ENCODE data around the gene CSRP1. TPM values are rescaled to one million over a fixed set of nuclear protein-coding genes. Genes with fewer than 3 reads are reported as not detected.

CSRP1 gene
- total RNA-seq, 1 experiment from 2014 or later: 94.4 TPM

DNA sequence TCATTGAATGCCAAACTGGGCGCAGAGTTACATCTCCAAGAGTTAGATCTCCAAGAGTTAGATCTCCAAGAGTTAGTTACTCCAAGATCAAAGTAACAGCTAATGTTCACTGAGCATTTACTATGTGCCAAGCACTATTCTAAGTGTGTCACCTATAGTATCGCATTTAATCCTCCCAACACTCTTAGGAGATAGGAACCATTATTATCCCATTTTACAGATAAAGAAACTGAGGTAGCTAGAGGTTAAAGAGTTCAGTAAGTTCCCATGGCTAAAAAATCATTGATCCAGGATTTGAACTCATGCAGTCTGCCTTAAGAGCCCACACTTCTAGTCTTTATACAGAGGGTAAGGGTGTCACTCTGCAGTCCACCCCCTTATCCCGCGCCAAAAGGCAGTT lies 30.5 kb upstream of the CSRP1 start:
- H3K4me1 ChIP-seq (ENCODE audit: control insufficient read depth, insufficient read depth, low read length): peaks cover 24% of the 10 kb centered on the region
- POLR2A ChIA-PET: no interaction called here

GRCh38 chr1:201537028-201537427 lies 30.1 kb upstream of the CSRP1 start:
- no TSS peak for BruUV-seq (replicated peaks)
- no peaks in the 10 kb centered on the region for H3K9me3 ChIP-seq (ENCODE audit: control insufficient read depth, insufficient read depth, low read depth, low read length)
- in situ Hi-C loops (cut with HindIII; ENCODE audit: low pct_unique_long_range_greater_than_20kb, low sequenced_read_pairs): no loop called here
- no peak for TF ChIP-seq TCF7L2 (IDR thresholded peaks at IDR 0.05; ENCODE audit: low read depth, low read length)
- no peak for TF ChIP-seq POLR2AphosphoS5 (IDR thresholded peaks at IDR 0.05; ENCODE audit: low read depth, low read length)
- no peak for TF ChIP-seq SIN3A (IDR thresholded peaks at IDR 0.05; ENCODE audit: borderline replicate concordance, insufficient read depth, low read depth, low read length)
- no peak for TF ChIP-seq REST (IDR thresholded peaks at IDR 0.05; ENCODE audit: insufficient read depth in 1 of 2, low read depth in 2 of 2, low read length in 1 of 2)
- TF ChIP-seq, protein P1, sequence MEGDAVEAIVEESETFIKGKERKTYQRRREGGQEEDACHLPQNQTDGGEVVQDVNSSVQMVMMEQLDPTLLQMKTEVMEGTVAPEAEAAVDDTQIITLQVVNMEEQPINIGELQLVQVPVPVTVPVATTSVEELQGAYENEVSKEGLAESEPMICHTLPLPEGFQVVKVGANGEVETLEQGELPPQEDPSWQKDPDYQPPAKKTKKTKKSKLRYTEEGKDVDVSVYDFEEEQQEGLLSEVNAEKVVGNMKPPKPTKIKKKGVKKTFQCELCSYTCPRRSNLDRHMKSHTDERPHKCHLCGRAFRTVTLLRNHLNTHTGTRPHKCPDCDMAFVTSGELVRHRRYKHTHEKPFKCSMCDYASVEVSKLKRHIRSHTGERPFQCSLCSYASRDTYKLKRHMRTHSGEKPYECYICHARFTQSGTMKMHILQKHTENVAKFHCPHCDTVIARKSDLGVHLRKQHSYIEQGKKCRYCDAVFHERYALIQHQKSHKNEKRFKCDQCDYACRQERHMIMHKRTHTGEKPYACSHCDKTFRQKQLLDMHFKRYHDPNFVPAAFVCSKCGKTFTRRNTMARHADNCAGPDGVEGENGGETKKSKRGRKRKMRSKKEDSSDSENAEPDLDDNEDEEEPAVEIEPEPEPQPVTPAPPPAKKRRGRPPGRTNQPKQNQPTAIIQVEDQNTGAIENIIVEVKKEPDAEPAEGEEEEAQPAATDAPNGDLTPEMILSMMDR (IDR thresholded peaks at IDR 0.05): no peak
- peaks cover 24% of the 10 kb centered on the region for H3K4me1 ChIP-seq (ENCODE audit: control insufficient read depth, insufficient read depth, low read length)
- POLR2A ChIA-PET: no interaction called here
- no peaks in the 10 kb centered on the region for H3K36me3 ChIP-seq (ENCODE audit: control insufficient read depth, insufficient read depth, low read length)
- DNase-seq (ENCODE audit: low read depth, low spot score) (no peak), ATAC-seq (no peak)
- H3K4me3 ChIP-seq (ENCODE audit: low read depth in 2 of 2, low read length in 2 of 2): no peak overlapping the region
- intact Hi-C loops (cut with micrococcal nuclease; ENCODE audit: unreplicated experiment): no loop called here
- H3K27me3 ChIP-seq (ENCODE audit: control insufficient read depth, insufficient read depth, low read length): no peaks in the 10 kb centered on the region
- H3K27ac ChIP-seq (ENCODE audit: low read length): no peak overlapping the region
- CTCF ChIA-PET: no interaction called here

More for the DNA sequence above, 30.5 kb upstream of the CSRP1 start:
- TF ChIP-seq SIN3A (IDR thresholded peaks at IDR 0.05; ENCODE audit: borderline replicate concordance, insufficient read depth, low read depth, low read length) (no peak), REST (IDR thresholded peaks at IDR 0.05; ENCODE audit: insufficient read depth in 1 of 2, low read depth in 2 of 2, low read length in 1 of 2) (no peak), POLR2AphosphoS5 (IDR thresholded peaks at IDR 0.05; ENCODE audit: low read depth, low read length) (no peak), TCF7L2 (IDR thresholded peaks at IDR 0.05; ENCODE audit: low read depth, low read length) (no peak)
- TF ChIP-seq, protein P1 (IDR thresholded peaks at IDR 0.05): no peak
- H3K4me3 ChIP-seq (ENCODE audit: low read depth in 2 of 2, low read length in 2 of 2): no peak overlapping the region
- DNase-seq (ENCODE audit: low read depth, low spot score): no peak
- intact Hi-C loops (cut with micrococcal nuclease; ENCODE audit: unreplicated experiment): no loop called here
- no TSS peak for BruUV-seq (replicated peaks)
- no peaks in the 10 kb centered on the region for H3K9me3 ChIP-seq (ENCODE audit: control insufficient read depth, insufficient read depth, low read depth, low read length)
- ATAC-seq: no peak
- CTCF ChIA-PET: no interaction called here
- H3K27me3 ChIP-seq (ENCODE audit: control insufficient read depth, insufficient read depth, low read length): no peaks in the 10 kb centered on the region
- H3K27ac ChIP-seq (ENCODE audit: low read length): no peak overlapping the region
- in situ Hi-C loops (cut with HindIII; ENCODE audit: low pct_unique_long_range_greater_than_20kb, low sequenced_read_pairs): no loop called here
- no peaks in the 10 kb centered on the region for H3K36me3 ChIP-seq (ENCODE audit: control insufficient read depth, insufficient read depth, low read length)

Measured in Panc1 (cell line).